ENCODE data around the gene HOMER2.

HOMER2 gene

DNA sequence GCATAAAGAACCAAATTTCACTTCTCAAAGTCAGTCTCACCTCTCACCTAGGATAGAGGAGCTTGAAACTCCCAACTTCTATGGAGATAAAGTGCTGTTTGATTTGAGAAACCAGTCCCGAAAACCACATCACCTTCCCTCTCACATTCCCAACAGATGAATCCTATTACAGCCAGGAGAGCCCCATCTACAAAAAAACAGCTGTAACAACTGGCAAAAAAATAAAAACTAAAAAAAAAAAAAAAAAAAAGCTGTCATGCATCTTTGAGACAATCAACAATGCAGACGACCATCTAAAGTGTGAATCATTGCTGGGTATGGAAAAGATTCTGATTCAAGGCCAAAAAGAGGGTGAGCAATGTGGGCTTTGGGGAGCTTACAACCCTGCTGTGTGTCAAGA is 23.8 kb downstream of the HOMER2 start:
- DNase-seq, result no peak

DNA sequence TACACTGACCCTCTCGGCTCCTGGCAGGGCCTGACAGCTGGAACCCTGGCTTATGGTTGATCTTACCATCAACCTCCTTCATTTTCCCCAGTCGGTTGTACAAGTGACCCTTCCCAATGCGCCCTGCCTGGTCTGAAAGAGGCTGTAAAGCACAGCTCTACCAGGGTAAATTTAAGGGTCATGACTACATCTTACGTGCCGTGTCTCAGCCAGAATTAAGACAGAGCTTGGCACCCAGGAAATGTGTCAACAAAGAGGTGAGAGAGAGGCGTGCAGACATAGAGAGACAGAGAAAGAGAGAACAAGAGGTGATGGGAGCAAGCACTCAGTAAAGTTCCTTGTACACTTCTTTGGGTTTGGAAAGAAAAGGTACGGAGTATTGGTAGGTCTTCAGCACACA is 28.8 kb downstream of the HOMER2 start:
- no peak for DNase-seq

DNA sequence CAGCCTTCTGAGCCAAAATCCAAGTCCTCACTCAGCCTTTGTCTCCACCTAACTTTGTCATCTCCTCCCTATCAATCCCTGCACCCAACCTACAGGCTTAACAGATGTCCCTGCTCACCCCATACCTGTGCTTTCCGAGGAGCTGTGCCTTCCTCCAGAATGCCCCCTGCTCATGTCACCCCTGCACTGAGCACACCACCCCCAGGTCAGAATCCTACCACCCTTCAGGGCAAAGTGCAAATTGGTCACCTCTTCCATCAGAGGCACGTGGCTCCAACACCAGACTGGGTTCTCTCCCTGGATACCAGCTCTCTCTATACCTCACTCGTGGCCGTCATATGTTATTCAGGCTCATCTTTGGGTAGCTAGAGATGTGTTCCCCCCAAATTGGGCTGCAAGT is 29.8 kb downstream of the HOMER2 start:
- DNase-seq, result no peak

DNA sequence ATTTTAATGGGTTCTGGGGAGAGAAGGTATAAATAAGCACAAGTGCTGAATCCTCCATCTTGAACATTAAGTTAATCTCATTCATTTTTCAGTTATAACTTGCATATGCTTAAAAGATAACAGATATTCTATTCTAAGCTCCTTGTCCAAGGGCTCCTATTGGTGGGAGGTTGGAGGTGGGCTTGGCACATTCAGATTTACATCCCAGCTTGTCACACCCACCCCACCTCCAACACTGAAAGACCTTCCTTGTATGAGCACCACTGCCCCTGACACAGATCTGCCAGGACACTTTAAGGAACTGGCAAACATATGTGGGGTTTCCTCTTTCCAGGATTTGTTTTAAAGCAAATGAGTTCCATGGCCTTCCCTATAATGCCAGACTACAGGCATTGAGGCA is 30.6 kb downstream of the HOMER2 start:
- DNase-seq, result no peak

DNA sequence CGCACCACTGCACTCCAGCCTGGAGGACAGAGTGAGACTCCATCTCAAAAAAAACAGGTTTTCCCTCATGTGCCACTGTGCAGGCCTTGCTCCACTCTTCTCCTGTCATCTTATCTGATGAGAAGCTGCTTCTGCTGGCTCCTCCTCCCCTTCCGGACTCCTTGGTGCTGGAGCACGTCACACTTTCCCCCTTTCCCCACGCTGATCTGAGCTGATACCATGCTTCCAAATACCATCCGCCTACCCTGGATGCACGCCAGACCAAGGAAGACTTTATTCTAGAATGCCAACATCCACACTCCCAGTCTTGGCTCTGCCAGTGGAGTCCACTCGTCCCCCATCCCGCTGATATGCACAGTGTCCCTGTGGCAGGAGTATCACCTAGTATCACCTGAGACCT is 31.3 kb downstream of the HOMER2 start:
- DNase-seq, result no peak

DNA sequence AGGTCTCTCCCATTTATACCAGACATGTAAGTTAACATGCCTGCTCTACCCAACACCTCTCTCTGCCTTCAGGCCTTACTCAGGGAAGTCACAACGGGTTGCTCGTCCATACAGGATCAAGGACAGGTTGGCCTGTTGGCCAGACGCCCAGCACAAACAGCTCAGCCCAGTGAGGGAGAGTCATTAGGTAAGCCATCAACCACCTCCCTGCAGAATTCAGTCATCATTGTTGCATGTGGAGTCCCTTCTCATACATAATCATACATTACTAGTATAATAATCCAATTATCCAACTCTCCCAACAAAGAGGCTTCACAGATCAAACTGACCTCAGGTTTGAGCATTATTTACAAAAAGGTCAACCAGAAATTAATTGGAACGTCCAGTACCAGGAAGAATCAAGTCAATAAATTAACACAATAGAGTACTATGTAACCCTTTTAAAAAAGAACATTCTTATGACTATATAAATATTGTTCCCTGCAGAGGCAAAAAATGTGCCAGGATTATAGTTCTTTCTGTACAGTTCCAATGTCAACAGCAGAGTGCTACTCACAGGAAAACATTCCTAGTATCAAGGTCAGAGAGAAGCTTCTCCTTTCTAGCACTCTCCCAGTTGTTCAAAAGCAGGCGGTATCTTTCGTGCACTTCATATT is 33.2 kb downstream of the HOMER2 start:
- DNase-seq, result no peak

DNA sequence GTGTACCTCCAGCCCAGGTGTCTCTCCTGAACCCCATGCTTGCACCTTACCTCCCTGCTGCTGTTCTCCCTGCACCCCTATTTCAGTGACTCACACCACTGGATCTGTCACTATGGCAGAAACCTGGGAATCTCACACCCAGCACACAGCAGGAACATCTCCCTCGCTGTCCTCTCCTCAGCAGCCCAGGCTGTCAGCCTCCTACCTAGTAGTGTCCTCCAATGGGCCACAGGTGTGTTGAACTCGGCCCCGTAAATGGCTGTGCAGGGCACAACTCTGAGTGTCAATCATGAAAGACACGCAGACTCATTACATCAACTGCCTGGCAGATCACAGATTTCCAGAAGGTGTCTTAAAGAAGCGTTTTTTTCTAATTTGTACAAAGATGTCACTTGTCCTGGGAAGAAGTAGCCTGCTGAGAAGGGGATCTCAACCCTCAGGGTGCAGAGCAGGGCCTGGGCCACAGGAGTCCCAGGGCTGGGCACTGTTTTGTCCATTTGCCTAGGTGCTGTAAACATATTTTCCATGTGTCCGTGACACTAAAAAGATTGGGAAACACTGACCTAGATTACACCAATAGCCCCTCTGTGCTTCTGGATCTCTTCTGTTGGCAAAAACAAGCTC is 33.8 kb downstream of the HOMER2 start:
- no peak for DNase-seq

DNA sequence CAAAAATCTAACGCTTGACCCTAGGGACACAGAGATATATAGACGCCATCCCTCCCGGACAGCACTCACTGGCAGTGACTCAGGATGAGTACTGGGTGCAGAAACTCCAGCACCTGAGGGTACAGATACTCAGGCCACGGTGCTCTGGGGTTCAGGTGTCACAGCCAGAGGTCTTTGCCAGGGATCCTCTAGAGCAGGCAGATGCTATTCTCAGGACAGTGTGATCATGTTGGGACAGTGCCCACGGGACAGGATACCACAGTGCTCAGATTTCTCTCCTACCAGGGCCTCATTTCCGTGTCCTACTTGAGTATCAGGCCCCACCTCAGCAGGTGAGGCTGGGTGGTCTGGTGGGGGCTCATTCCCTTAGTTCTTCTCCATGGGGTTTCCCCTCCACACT is 34.4 kb downstream of the HOMER2 start:
- DNase-seq, result no peak

DNA sequence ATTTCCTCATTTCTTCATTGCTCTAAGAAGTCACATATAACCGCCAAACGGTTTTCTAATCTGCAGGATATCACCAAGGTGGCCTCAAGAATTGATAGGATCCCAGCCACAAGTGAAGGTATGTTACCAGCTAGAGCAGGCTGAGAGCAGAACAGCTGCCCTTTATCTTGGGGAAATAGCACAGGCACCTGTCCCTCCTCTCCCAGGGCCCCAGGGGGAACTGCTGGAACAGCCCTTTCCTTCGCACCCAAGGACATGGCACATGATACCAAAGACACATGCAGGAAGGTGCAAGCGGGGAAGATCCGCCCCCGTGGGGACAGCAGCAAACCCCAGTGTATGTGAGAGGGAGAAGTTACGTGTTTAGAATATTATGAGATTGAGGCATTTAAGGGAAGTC is 35.3 kb downstream of the HOMER2 start:
- no peak for DNase-seq

DNA sequence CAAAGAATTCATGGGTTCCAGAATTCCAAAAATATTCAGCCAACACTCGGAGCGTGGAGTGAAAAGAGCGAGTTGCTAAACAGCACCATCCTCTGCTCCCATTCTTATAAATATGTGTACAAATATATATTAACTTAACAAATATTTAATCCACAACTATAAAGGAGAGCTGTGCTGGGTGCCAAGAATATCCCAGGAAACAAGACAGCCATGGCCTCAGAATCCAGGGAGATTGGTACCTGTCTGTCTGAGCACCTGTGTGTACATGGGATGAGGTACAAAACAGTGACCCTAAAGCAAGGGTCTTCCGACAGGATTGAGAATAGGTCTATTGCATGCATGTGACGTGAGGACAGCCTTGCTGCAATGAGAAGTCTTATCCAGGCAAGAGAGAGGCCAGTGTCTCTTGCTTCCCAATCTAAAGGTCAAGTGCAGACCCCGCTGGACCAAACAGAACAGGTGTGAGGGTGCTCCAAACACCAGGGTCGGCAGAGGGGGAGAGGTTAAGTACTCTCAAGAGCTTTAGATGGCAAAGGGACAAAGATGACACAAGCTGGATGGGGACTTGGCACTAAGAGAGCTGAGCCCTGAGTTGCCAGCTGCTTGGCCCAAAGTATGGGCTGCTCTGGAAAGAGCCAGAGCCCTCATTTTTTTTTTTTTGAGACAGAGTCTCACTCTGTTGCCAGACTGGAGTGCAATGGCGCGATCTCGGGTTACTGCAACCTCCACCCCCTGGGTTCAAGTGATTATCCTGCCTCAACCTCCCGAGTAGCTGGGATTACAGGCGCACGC is 36.2 kb downstream of the HOMER2 start:
- no peak for DNase-seq

DNA sequence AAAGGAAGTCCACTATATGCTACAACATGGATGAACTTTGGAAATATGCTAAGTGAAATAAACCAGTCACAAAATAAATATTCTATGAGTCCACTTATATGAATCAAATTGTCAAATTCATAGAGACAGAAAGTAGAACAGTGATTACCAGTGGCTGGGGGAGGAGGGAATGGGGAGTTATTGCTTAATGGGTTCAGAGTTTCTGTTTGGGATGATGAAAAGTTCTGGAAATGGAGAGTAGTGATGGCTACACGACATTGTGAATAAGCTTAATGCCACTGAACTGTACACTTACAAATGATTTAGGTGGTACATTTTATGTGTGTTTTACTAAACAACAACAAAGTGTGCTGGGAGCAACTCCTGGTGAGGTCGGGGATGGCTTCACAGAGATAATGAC is 38.1 kb downstream of the HOMER2 start:
- DNase-seq, result no peak

DNA sequence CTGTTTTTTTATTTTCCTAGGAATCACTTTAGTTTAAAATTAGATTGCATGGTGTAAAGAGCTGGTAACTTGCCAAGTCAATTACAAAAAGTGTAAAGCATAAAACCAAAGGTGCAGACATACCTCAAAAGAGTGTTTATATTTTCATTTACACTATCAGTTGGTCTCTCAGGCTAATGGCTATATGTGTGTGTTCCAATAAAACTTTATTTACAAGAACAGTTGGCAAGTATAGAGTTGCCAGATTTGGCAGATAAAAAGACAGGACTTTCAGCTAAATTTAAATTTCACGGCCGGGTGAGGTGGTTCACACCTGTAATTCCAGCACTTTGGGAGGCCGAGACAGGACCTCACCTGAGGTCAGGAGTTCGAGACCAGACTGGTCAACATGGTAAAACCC is 41.1 kb downstream of the HOMER2 start:
- DNase-seq, result no peak

DNA sequence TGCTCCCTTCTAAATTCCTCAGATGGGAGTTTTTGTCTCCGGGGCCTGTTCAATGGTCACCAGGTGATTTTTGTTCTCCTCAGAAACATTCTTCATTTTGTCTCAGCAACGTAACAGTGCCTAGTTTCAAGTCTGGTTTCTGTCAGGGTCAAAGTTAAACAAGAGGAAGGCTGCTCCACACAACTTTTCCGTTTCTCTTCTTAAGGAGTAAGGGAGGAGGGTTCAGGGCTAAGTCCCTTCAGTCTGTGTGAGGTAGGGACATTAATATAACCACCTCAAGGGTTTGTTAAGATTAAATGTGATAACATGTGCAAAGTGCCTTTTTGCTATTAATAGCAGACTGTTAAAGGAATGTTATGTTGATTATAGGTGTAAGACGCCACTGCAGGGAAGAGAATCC is 41.8 kb downstream of the HOMER2 start:
- DNase-seq, result no peak

DNA sequence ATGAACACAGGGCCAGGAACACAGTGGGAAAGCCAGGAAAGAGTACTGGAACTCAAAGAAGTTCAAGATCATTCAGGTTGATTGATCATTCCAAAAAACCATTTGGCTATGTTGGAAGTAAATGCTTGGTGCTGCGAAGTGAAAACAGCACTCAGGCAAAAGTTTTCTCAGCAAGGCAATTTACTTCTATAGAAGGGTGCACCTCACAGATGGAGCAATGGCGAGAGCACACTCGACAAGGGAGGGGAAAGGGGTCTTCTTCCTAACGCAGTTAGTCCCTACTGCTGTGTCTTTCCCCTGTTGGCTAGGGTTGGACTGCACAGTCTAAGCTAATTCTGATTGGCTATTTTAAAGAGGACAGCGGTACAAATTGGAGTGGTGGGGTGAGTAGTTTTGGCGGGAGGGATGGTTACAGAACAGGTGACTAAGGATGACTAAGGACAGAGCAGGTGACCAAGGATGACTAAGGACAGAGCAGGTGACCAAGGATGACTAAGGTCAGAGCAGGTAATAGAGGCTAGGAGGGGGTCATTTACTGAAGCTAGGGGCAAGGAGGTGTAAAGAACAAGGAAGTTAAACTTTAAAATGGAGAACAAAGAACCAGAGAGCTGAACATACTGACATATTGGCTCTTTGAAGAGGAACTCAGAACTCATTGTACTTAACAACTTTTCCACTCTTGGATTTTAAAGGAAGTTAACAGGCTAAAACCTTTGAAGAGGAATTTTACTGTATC is 43.3 kb downstream of the HOMER2 start:
- DNase-seq, result no peak

DNA sequence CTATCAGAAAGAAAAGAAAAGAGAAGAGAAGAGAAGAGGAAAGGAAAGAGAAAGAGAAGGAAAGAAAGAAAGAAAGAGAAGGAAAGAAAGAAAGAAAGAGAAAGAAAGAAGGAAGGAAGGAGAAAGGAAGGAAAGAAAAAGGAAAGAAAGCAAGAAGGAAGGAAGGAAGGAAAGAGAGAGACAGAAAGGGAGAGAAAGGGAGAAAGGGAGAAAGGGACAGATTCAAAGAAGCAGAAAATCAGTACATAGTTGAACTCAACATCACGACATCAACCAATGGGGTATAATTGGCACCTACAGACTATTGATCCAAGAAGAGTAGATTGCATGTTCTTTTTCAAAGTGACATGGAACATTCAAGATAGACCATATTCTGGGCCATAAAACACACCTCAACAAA is 45.2 kb downstream of the HOMER2 start:
- no peak for DNase-seq

DNA sequence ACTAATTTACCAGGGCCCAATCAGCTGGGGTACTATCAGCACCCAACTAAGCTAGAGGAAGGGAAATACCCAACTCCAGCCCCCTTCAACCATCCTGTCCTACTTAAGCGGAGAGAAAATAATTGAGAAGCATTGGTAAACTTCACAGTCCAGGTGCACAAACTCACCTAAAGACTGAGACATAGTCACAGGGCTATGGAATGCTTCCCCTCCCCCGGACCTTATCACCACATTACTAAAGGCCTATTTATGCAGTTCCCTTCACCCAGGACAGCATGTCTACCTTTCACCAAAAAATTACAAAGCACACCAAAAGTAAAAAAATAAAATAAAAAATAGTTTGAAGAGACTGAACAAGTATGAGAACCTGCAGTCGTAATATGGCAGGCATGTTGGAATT is 47.9 kb downstream of the HOMER2 start:
- DNase-seq, result no peak

DNA sequence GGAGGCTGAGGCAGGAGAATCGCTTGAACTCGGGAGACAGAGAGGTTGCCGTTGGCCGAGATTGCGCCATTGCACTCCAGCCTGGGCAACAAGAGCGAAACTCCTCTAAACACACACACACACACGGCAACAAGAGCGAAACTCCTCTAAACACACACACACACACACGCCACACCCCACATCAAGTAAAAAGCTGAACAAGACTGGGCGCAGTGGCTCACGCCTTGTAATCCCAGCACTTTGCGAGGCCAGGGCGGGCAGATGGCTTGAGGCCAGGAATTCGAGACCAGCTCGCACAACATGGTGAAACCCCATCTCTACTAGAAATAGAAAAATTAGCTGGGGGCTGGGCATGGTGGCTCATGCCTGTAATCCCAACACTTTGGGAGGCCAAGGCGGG is 49.0 kb downstream of the HOMER2 start:
- DNase-seq, result no peak

DNA sequence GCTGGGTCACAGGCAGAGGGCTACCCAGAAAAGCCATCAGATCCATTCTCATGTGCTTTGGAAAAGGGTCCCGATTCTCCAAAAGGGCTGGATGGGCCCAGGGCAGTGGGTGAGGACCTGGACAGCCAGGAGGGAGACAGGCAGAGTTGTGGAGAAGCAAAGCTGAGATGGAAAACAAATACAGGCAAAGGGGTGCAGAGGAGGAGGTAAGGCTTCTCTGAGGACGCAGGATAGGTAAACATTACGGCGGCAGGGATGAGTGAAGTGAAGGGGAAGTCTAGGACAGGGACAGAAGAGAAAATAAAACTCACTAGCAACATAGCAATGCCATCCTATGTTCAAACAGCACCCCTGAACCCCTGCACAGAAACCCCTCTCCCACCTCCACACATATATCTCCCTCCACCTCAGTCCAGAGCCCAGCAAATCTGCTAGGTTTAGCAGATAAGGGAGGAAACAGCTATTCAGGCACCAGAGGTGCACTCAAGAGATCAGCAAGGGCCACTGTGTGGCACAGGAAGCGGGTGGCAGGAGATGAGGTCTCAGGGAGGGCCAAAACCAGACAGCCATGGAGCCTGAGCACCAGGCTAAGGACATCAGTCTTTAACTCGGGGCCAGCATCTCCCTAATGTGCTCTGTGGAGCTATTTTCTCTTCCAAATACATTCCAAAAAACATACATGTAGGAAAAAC is 51.3 kb downstream of the HOMER2 start:
- DNase-seq, result no peak

DNA sequence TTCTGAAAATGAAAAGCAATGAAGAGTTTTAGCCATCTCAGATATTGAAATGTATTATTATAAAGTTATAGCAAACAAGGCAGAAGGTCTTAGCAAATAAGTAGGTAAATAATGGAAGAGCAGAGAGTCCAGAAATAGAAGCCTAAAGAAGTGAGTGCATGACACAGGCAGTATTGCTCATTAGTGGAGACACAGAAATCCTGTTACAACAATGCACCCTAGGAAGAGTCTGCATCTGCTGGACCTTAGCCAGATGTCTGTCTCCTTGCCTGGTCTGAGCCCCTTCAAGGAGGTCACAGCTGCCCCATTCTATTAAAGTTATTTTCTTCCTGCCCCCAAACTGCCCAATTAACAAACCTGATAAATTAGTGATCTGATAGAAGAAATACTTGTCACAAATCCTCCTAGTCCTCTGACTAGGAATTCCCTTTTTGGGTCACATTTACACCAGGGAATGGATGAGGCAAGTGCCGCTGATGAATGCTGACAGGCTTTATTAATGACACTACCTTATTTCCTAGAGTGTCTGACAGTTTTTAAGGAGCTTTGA is 51.9 kb downstream of the HOMER2 start:
- no peak for DNase-seq

DNA sequence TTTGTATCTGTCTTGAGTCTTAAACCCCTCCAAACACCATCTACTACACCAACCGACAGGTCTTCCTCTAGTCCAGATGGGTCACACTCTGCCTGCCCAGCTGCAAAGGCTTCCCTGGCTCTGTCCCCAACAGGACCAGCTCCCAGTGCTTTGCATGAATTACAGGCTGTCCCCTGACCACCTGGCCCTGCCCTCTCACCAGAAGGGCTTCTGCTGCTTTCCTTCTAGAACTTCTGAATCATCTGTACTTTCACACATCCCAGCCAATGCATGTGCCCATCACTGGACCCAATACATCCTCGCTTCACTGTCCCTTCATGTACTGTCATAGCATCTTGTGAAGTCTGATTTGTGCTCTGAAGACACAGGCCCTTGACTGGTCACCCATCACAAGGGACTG is 53.6 kb downstream of the HOMER2 start:
- DNase-seq, result no peak

DNA sequence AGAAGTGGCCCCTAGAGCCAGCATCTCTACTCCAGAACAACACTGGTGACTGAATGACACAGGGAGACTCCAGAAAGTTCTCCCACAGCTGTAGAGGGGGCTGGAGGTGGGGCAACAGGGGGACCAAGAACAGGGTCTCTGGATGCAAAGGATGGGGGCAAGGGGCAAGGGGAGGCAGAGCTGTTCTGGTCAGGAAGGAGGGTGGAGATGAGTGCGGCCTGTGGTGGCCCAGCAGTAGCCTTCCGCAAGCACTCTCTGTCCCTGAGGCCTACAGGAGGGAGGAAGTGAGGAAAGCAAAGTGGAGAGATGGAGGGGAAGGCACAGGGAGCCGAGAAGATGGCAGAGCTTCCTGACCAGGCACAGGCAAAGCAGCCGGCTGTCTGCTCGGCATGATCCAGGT is 56.5 kb downstream of the HOMER2 start:
- DNase-seq, result no peak

DNA sequence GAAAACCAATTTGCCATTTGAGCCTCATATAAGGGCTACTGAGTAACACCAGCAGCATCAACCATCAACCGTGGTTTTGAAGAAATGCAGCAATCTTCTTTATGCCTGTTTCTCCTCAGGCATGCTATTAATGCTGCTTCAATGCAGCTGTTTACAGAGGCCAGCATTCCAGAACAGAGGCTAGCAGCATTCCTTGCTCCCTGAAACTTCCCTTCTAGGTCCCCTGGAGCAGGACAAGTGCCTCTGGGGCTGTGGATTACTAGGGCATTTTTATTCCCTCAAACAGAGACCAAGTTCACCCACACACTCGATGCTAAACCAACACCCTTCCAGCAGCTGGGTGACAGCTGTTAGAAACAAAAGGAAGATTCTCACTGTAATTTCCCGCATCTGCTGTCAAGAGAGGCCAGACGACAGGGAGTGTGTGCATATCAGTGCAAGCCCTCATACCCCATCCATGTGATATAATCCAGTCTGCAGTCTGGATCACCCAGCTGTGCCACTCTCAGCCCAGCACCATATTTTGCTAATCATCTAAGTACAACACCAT is 57.5 kb downstream of the HOMER2 start:
- no peak for DNase-seq

All from T-helper 1 cell (primary cell).